Gastroesophageal sphincter (tissue), 4 donors: ENCODE measurements around the gene ABHD2. TPM values are rescaled to one million over a fixed set of nuclear protein-coding genes. Genes with fewer than 3 reads are reported as not detected.

Experiments
- ATAC-seq: fragments of 150-250 bp; one replicate; pipeline ENCODE4 v1.9.1; 2016; ENCODE audit warnings: mild to moderate bottlenecking, moderate library complexity
- H3K27ac ChIP-seq, 4 donors: fragments of 200-600 bp; sonication (generic) in 3 of 4; 1 replicate in 3 of 4; 2 replicates in 1 of 4; pipeline ENCODE4 v1.5.1; 2016 to 2019
- H3K27me3 ChIP-seq: fragments of 200-600 bp; sonication (generic); one replicate; pipeline ENCODE4 v1.5.1; 2019
- H3K36me3 ChIP-seq, 2 donors: fragments of 200-600 bp; sonication (generic); one replicate each; pipeline ENCODE4 v1.5.1; 2019; ENCODE audit warnings: control low read depth in 1 of 2
- H3K4me1 ChIP-seq, 3 donors: fragments of 200-600 bp; sonication (generic); 1 replicate in 2 of 3; 2 replicates in 1 of 3; pipeline ENCODE4 v1.5.1; 2016 to 2019; ENCODE audit warnings: control low read depth in 2 of 3
- H3K4me3 ChIP-seq, 2 donors: fragments of 200-600 bp; sonication (generic); one replicate each; pipeline ENCODE4 v1.5.1; 2019; ENCODE audit warnings: mild to moderate bottlenecking in 1 of 2, moderate library complexity in 1 of 2
- H3K9me3 ChIP-seq, 3 donors: fragments of 200-600 bp; sonication (generic); one replicate each; pipeline ENCODE4 v1.5.1; 2017 to 2019; ENCODE audit warnings: control low read depth in 2 of 3
- CTCF ChIP-seq, 4 experiments: fragments of 200-600 bp in 2 of 4; fragments of 450-650 bp in 2 of 4; sonication (generic) in 1 of 4; IDR thresholded peaks; one replicate each; pipeline ENCODE4 v1.5.1; 2017 to 2019; ENCODE audit warnings: antibody characterized with exemption in 4 of 4, mild to moderate bottlenecking in 2 of 4, moderate library complexity in 2 of 4
- EP300 ChIP-seq: sonication (generic); formaldehyde crosslinking; IDR thresholded peaks from one replicate; pipeline ENCODE4 v1.6.1; 2017; ENCODE audit warnings: antibody characterized with exemption, mild to moderate bottlenecking
- POLR2A ChIP-seq, 2 donors: fragments of 450-650 bp; IDR thresholded peaks; one replicate each; pipeline ENCODE4 v1.6.1; 2017; ENCODE audit warnings: antibody characterized with exemption in 2 of 2, mild to moderate bottlenecking in 2 of 2, moderate library complexity in 1 of 2
- POLR2AphosphoS5 ChIP-seq: sonication (generic); formaldehyde crosslinking; IDR thresholded peaks from one replicate; pipeline ENCODE4 v1.6.1; 2017; ENCODE audit warnings: antibody characterized with exemption
- WGBS, 2 donors: methylation state at CpG; one replicate each; pipeline ENCODE4 v1.1.5; 2018; ENCODE audit warnings: low coverage in 1 of 2; 5-methylcytosine and 5-hydroxymethylcytosine counted together
- total RNA-seq, 4 donors: library from RNA; depleted of rRNA; stranded (reverse); fragments of >200 nt; gene quantifications; one replicate each; pipeline ENCODE4 v1.1.0, GENCODE V29; 2016

The ABHD2 gene
- total RNA-seq, 4 donors from 2014 or later: 54.6 to 108 (median 75.9) TPM

- H3K36me3 ChIP-seq: peaks cover 0 to 79% of the 10 kb centered on the region in 2 donors
- 60 to 89% methylated on average over 1 to 2 of the region's 3 CpGs for WGBS, 2 donors
- peak overlapping the region in 2 of 4 donors; percentile 54 to 56 for H3K27ac ChIP-seq
- no peaks in the 10 kb centered on the region for H3K9me3 ChIP-seq
- no peaks in the 10 kb centered on the region for H3K27me3 ChIP-seq
- TF ChIP-seq CTCF (IDR thresholded peaks at IDR 0.05) (no peak), POLR2A (IDR thresholded peaks at IDR 0.05) (no peak), EP300 (no peak), POLR2AphosphoS5 (no peak)
- no peak overlapping the region for H3K4me3 ChIP-seq
- peaks cover 0 to 18% (median 3%) of the 10 kb centered on the region in 3 donors for H3K4me1 ChIP-seq
- ATAC-seq: no peak
Observed at GRCh38 chr15:89198934-89199333, 110.7 kb downstream of the ABHD2 start.

- Histone ChIP-seq H3K36me3 (peaks cover 0 to 71% of the 10 kb centered on the region in 2 donors), H3K27ac (peak overlapping the region in 3 of 4 donors; percentile 47 to 54 (median 54))
- no peak for ATAC-seq
Observed at GRCh38 chr15:89199746-89200145, 111.5 kb downstream of the ABHD2 start.

GRCh38 chr15:89200182-89200581 lies 111.9 kb downstream of the ABHD2 start:
- WGBS, 2 donors: 96 to 100% methylated on average over 1 to 7 of the region's 12 CpGs
- H3K27me3 ChIP-seq: no peaks in the 10 kb centered on the region
- H3K4me1 ChIP-seq: peaks cover 0 to 18% (median 3%) of the 10 kb centered on the region in 3 donors
- no peak for ATAC-seq
- H3K27ac ChIP-seq: no peak overlapping the region
- H3K36me3 ChIP-seq: peaks cover 0 to 66% of the 10 kb centered on the region in 2 donors
- H3K4me3 ChIP-seq: no peak overlapping the region
- H3K9me3 ChIP-seq: no peaks in the 10 kb centered on the region
- no peak for TF ChIP-seq EP300

More at GRCh38 chr15:89199746-89200145, 111.5 kb downstream of the ABHD2 start:
- 31 to 55% methylated on average over 2 of the region's 6 CpGs for WGBS, 2 donors
- H3K27me3 ChIP-seq: no peaks in the 10 kb centered on the region
- H3K4me3 ChIP-seq: no peak overlapping the region
- no peaks in the 10 kb centered on the region for H3K9me3 ChIP-seq
- no peak for TF ChIP-seq POLR2A (IDR thresholded peaks at IDR 0.05)
- TF ChIP-seq EP300: no peak
- TF ChIP-seq POLR2AphosphoS5: no peak
- H3K4me1 ChIP-seq: peaks cover 0 to 18% (median 3%) of the 10 kb centered on the region in 3 donors

- no peak for ATAC-seq
- WGBS, 2 donors: 33 to 82% methylated on average over 1 to 12 of the region's 20 CpGs
- no peak overlapping the region for H3K27ac ChIP-seq
- H3K4me3 ChIP-seq: no peak overlapping the region
- no peaks in the 10 kb centered on the region for H3K9me3 ChIP-seq
- no peak for TF ChIP-seq POLR2AphosphoS5
- no peak for TF ChIP-seq CTCF (IDR thresholded peaks at IDR 0.05)
- no peak for TF ChIP-seq EP300
- no peak for TF ChIP-seq POLR2A (IDR thresholded peaks at IDR 0.05)
- no peaks in the 10 kb centered on the region for H3K27me3 ChIP-seq
- H3K36me3 ChIP-seq: peaks cover 0 to 53% of the 10 kb centered on the region in 2 donors
- peaks cover 0 to 18% (median 3%) of the 10 kb centered on the region in 3 donors for H3K4me1 ChIP-seq
Observed at GRCh38 chr15:89201465-89202005, 113.3 kb downstream of the ABHD2 start.

- no peaks in the 10 kb centered on the region for H3K27me3 ChIP-seq
- peaks cover 0 to 30% of the 10 kb centered on the region in 2 donors for H3K36me3 ChIP-seq
- no peaks in the 10 kb centered on the region for H3K9me3 ChIP-seq
- ATAC-seq: no peak
- 59% methylated on average over 2 of the region's 2 CpGs; no CpG with 5 or more reads in 1 of the 2 donors for WGBS, 2 donors
- peaks cover 0 to 19% (median 4%) of the 10 kb centered on the region in 3 donors for H3K4me1 ChIP-seq
- no peak overlapping the region for H3K27ac ChIP-seq
- TF ChIP-seq POLR2AphosphoS5: no peak
- TF ChIP-seq EP300: no peak
- no peak for TF ChIP-seq POLR2A (IDR thresholded peaks at IDR 0.05)
- TF ChIP-seq CTCF (IDR thresholded peaks at IDR 0.05): no peak
- H3K4me3 ChIP-seq: no peak overlapping the region
Observed at GRCh38 chr15:89203705-89204273, 115.5 kb downstream of the ABHD2 start.
